Colonic mucosa (tissue), 4 donors: ENCODE measurements around the gene POLR2B. TPM values are rescaled to one million over a fixed set of nuclear protein-coding genes. Genes with fewer than 3 reads are reported as not detected.
"Not testable (repeated sequence)": the region's sequence is repeated elsewhere in the genome, so short reads cannot be mapped to it uniquely, and the experiment has no call there.

Experiments
- DNase-seq: peaks from one replicate; pipeline ENCODE4 v3.0.0-alpha.2; 2020
- H3K27ac ChIP-seq: fragments of 200-600 bp; one replicate; pipeline ENCODE4 v1.8.0; 2021
- H3K27me3 ChIP-seq: fragments of 200-600 bp; one replicate; pipeline ENCODE4 v1.8.0; 2021
- H3K36me3 ChIP-seq: fragments of 200-600 bp; one replicate; pipeline ENCODE4 v1.8.0; 2021
- H3K4me1 ChIP-seq: fragments of 200-600 bp; one replicate; pipeline ENCODE4 v1.8.0; 2021; ENCODE audit warnings: mild to moderate bottlenecking
- H3K4me3 ChIP-seq: fragments of 200-600 bp; one replicate; pipeline ENCODE4 v1.8.0; 2021
- H3K9ac ChIP-seq, 2 donors: one replicate each; pipeline ENCODE4 v1.7.0; 2013; ENCODE audit warnings: control low read depth in 2 of 2, low read depth in 2 of 2, low read length in 2 of 2
- H3K9me3 ChIP-seq: fragments of 200-600 bp; one replicate; pipeline ENCODE4 v1.8.0; 2021
- CTCF ChIP-seq: fragments of 200-600 bp; IDR thresholded peaks from one replicate; pipeline ENCODE4 v1.8.0; 2022; ENCODE audit warnings: antibody characterized with exemption, mild to moderate bottlenecking
- intact Hi-C: fragments of 100-400 bp; cut with DNase I; formaldehyde crosslinking; loops from one replicate; pipeline ENCODE4 v1.14.1; 2022
- total RNA-seq, 2 donors: library from RNA; stranded (reverse); fragmentation: NEBNext Ultra II Directional in 1 of 2; extraction: Animal tissue kit (Norgen Biotek cat#: 25700) in 1 of 2; gene quantifications; one replicate each; pipeline ENCODE4 v1.2.1, GENCODE V29; 2021
- donor health status: healthy.
- donor health status: DM: no; HTN: no; CAD: no.
- donor health status: DM: no; HTN: no; CAD: no.

POLR2B gene
- total RNA-seq, 2 donors from 2014 or later, result 70.2 to 79.3 TPM

- Histone ChIP-seq H3K27ac (no peak overlapping the region), H3K9me3 (no peaks in the 10 kb centered on the region), H3K9ac (no peak overlapping the region), H3K4me1 (no peaks in the 10 kb centered on the region), H3K36me3 (no peaks in the 10 kb centered on the region), H3K27me3 (no peaks in the 10 kb centered on the region), H3K4me3 (no peak overlapping the region)
- DNase-seq, result no peak
- intact Hi-C loops, result no loop called here
- no peak for TF ChIP-seq CTCF
Measured at GRCh38 chr4:57051524-57051923, 72.8 kb downstream of the POLR2B start.

DNA sequence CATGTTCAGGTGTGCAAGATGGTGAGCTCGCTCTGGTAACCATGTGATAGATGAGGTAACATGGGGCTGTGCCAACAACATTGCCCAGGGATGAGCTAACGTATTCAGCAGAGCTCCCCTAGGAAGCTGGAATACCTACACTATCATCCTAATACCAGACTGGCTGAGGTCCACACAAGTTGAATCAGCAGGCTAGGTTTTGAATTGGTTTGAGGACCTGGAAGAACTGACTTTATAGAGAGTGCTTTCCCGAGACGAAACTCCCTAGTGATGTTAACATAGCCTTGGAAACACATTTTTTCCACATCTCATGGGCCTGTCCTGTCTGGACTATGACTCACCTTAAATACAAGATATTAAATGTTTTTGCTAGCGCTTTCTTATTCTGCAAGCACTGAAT lies 74.8 kb downstream of the POLR2B start:
- no peak for TF ChIP-seq CTCF
- Histone ChIP-seq H3K9me3 (no peaks in the 10 kb centered on the region), H3K4me1 (no peaks in the 10 kb centered on the region), H3K9ac (no peak overlapping the region), H3K27ac (no peak overlapping the region), H3K4me3 (no peak overlapping the region), H3K27me3 (no peaks in the 10 kb centered on the region), H3K36me3 (no peaks in the 10 kb centered on the region)
- DNase-seq, result no peak
- intact Hi-C loops, result no loop called here

DNA sequence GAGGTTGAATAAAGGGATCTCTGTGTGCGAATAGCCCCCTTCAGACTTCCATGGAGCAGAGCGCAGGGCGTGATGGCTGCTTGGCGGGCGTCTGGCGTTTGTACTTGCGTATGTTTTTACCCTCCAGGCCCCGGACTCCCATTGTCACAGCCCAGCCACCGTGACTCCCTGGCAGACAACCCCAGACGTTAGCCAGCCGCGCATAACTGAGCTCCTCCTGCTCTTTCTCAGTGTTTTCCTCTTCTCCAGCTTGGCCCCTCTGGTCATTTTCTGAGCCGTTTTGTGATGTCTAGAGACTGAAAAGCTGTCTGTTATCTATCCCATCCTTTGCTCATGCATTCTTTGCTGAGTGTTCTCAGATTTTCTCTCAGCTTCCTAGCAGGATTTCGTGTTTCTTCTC lies 77.2 kb downstream of the POLR2B start:
- TF ChIP-seq CTCF, result no peak
- no peak overlapping the region for H3K9ac ChIP-seq
- no peak for DNase-seq
- no peaks in the 10 kb centered on the region for H3K4me1 ChIP-seq
- intact Hi-C loops, result no loop called here
- H3K9me3 ChIP-seq, result no peaks in the 10 kb centered on the region
- no peak overlapping the region for H3K27ac ChIP-seq
- H3K4me3 ChIP-seq, result no peak overlapping the region
- H3K27me3 ChIP-seq, result no peaks in the 10 kb centered on the region
- H3K36me3 ChIP-seq, result no peaks in the 10 kb centered on the region

DNA sequence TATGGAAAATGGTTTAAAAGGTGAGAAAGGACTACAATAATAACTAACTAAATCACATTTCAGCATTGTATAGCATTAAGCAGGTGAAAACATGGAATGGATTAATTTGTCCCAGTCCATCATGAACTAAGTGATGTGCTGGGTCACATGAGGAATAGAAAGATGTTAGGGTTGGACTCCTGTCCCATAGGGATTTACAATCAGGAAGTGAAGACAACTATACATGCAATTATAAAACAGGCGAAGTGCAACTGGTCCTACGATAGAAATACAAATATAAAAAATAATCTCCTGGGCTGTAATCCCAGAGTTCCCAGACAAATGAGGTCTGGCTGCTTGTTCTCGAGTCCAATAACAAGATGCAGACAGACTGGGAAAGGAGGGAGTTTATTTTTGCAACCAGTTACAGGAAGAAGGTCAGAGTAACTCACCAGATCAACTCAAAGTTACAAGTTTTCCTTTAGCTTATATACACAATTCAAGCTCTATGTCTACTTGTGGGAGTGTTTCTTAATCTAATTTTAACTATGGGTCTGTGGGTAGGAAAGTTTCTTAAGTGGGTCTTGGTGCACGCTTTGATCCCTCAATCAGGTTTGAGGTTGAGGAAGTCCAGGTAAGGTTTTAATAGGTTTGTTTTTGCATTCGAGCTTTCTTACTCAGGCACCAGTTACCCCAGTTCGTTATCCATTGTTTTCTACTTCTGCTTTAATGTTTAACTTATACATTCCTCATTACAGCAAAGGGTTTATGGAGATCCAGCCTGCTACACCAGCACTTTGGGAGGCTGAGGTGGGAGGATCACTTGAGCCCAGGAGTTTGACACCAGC lies 81.4 kb downstream of the POLR2B start:
- DNase-seq, result no peak
- H3K4me3 ChIP-seq, result no peak overlapping the region
- TF ChIP-seq CTCF, result no peak
- H3K9me3 ChIP-seq, result no peaks in the 10 kb centered on the region
- H3K27me3 ChIP-seq, result no peaks in the 10 kb centered on the region
- no peaks in the 10 kb centered on the region for H3K36me3 ChIP-seq
- intact Hi-C loops, result no loop called here
- H3K27ac ChIP-seq, result no peak overlapping the region
- no peaks in the 10 kb centered on the region for H3K4me1 ChIP-seq
- H3K9ac ChIP-seq, result no peak overlapping the region

GRCh38 chr4:57060717-57061067 lies 82.0 kb downstream of the POLR2B start:
- H3K4me1 ChIP-seq, H3K9ac ChIP-seq, H3K27ac ChIP-seq, intact Hi-C loops, DNase-seq, H3K4me3 ChIP-seq, H3K36me3 ChIP-seq, H3K9me3 ChIP-seq, H3K27me3 ChIP-seq: not testable (repeated sequence)

GRCh38 chr4:57061395-57061794 lies 82.7 kb downstream of the POLR2B start:
- H3K4me1 ChIP-seq, result no peaks in the 10 kb centered on the region
- TF ChIP-seq CTCF, result no peak
- H3K9me3 ChIP-seq, result no peaks in the 10 kb centered on the region
- intact Hi-C loops, result no loop called here
- no peaks in the 10 kb centered on the region for H3K27me3 ChIP-seq
- H3K9ac ChIP-seq, result no peak overlapping the region
- DNase-seq, result no peak
- H3K27ac ChIP-seq, result no peak overlapping the region
- H3K36me3 ChIP-seq, result no peaks in the 10 kb centered on the region
- H3K4me3 ChIP-seq, result no peak overlapping the region
